Suppressor macrophage (primary cell): ENCODE results near the gene ATN1.
A peak's percentile ranks its signal among the peaks of the same experiment; 100 is the strongest.
"Not testable (repeated sequence)": the region's sequence is repeated elsewhere in the genome, so short reads cannot be mapped to it uniquely, and the experiment has no call there.

Source experiments
- DNase-seq, 4 experiments: peaks; one replicate each; pipeline ENCODE4 v3.0.0-alpha.2; 2020 to 2022
- total RNA-seq, 17 experiments: gene quantifications; one replicate each; lab custom pipeline; 2026; ENCODE audit warnings: mixed read lengths in 6 of 17, inconsistent platforms in 3 of 17; lab: John Stamatoyannopoulos, UW

The ATN1 gene, protein sequence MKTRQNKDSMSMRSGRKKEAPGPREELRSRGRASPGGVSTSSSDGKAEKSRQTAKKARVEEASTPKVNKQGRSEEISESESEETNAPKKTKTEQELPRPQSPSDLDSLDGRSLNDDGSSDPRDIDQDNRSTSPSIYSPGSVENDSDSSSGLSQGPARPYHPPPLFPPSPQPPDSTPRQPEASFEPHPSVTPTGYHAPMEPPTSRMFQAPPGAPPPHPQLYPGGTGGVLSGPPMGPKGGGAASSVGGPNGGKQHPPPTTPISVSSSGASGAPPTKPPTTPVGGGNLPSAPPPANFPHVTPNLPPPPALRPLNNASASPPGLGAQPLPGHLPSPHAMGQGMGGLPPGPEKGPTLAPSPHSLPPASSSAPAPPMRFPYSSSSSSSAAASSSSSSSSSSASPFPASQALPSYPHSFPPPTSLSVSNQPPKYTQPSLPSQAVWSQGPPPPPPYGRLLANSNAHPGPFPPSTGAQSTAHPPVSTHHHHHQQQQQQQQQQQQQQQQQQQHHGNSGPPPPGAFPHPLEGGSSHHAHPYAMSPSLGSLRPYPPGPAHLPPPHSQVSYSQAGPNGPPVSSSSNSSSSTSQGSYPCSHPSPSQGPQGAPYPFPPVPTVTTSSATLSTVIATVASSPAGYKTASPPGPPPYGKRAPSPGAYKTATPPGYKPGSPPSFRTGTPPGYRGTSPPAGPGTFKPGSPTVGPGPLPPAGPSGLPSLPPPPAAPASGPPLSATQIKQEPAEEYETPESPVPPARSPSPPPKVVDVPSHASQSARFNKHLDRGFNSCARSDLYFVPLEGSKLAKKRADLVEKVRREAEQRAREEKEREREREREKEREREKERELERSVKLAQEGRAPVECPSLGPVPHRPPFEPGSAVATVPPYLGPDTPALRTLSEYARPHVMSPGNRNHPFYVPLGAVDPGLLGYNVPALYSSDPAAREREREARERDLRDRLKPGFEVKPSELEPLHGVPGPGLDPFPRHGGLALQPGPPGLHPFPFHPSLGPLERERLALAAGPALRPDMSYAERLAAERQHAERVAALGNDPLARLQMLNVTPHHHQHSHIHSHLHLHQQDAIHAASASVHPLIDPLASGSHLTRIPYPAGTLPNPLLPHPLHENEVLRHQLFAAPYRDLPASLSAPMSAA (N-terminal part only)
- total RNA-seq: 2.3 to 53.5 (median 6.5) reads per million in 17 experiments

DNA sequence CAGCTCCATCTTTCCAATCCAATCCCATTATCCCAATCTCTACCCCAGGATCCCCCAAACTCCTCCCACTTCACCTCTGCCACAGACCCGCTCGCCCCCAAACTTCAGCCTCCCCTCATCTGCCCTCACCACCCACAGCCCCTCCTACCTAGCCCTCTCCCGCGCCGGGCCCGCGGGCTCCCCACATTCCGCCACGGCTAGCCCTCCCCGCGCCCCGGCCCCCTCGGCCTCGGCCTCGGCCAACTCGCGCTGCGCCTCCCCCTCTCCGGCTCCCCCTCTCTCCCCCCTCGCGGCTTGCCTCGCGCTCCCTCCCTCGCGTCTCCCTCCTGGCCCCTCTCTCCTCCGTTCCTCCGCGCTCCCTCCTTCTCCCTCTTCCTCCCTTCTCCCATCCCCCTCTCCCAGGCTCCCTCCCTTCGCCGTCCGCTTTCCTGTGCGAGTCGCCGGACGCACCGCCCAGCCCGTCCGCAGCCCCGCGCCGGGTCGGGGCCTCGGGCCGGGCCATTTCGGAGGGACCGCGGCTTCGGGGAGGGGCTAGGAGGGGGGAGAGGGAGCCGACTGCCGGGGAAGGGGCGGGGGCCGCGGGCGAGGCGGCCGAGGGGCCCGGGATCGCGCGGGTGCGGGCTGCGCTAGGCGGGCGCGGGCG, at the start of gene ATN1:
ATN1 (plus strand) TSS at position 581 of the 643 bp plus-strand sequence. CDS start 6,043 bp downstream, outside the sequence.
- DNase-seq: peak in 3 of 4 experiments; percentile 45 to 72 (median 65)

DNA sequence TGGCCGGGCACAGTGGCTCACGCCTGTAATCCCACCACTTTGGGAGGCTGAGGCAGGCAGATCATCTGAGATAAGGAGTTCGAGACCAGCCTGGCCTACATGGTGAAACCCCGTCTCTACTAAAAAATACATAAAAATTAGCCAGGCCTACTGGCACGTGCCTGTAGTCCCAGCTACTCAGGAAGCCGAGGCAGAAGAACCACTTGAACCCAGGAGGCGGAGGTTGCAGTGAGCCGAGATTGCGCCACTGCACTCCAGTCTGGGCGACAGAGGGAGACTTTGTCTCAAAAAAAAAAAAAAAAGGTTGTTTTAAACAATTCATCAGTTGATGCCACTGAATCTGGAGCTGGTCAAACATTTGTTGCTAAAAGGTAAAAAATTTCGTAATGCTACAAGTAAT, 47.9 kb upstream of the ATN1 start:
- DNase-seq: peak in 1 of 4 experiments; percentile 13

DNA sequence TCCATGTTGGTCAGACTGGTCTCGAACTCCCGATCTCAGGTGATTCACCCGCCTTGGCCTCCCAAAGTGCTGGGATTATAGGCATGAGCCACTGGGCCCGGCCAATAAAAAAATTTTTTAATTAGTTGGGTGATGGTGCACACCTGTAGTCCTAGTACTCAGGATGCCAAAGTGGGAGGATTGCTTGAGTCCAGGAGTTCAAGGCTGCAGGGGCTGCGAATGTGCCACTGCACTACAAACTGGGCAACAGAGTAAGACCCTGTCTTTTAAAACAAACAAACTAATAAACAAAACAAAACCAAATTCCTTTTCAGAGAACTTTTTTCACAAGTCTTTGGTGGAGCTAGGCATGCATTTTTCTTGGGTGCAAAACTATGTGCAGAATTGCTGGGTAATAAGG, 44.5 kb upstream of the ATN1 start:
- no peak for DNase-seq

DNA sequence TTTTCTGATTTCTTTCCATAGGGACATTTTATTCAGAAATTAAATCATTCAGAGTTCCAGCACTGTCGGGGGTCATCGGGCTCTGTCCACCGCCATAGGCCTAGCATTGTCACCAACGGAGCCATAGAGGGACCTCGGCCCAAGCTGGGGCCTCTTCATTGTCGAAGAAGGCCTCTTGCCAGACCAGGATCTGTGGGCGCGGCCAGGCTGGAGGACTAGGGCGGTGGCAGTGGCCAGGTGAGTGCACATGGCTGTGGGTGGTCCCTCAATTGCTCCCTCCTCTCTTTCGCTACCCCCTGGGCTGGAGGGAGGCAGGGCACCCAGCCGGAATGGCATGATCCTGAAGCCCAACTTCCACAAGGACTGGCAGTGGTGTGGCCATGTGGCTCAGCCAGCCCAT, 44.1 kb upstream of the ATN1 start:
- DNase-seq: no peak

DNA sequence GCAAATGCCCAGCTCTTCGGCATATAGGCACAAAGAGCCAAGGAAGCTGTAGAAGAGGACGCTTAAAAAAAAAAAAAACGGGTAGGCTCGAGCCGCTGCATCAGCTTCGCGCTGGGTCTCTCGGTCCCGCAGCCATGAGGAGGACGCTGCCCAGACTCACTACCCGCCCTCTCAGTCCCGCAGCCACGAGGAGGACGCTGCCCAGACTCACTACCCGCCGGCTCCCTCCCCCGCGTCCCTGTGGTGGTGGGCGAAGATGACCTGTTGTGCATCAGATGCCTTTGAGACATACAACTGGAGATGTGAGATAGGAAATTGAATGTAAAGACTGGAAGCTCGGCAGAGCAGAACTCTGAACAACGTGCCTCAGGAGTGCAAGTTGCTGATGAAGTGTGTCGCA, 43.2 kb upstream of the ATN1 start:
- DNase-seq: no peak

DNA sequence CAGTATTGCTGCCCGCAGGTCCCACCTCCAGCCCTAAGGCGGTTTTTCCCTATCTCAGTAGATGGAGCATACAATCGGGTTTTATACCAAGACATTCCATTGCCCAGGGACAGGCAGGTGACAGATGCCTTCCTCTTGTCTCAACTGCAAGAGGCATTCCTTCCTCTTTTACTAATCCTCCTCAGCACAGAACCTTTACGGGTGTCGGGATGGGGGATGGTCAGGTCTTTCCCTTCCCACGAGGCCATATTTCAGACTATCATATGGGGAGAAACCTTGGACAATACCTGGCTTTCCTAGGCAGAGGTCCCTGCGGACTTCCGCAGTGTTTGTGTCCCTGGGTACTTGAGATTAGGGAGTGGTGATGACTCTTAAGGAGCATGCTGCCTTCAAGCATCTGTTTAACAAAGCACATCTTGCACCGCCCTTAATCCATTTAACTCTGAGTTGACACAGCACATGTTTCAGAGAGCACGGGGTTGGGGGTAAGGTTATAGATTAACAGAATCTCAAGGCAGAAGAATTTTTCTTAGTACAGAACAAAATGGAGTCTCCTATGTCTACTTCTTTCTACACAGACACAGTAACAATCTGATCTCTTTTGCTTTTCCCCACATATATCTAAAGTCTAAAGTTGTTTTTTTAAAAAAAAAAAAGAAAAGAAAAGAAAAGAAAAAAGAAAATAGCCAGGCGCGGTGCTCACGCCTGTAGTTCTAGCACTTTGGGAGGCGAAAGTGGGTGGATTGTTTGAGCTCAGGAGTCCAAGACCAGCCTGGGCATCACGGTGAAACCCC, 41.4 kb upstream of the ATN1 start:
- not testable (repeated sequence) for DNase-seq

DNA sequence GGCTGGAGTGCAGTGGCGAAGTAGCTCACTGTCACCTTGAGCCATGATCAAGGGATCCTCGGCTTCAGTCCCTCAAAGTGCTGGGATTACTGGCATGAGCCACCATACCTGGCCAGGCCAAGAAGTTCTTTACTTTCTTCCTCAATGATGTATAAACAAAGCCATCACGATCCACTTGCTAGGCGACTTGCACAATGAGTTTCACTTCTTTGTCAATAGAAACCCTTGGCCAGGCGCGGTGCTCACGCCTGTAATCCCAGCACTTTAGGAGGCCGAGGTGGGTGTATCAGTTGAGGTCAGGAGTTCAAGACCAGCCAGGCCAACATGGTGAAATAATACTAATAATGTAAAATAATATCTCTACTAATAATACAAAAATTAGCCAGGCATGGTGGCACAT, 40.3 kb upstream of the ATN1 start:
- peak; percentile 46 to 68 (median 65) for DNase-seq

DNA sequence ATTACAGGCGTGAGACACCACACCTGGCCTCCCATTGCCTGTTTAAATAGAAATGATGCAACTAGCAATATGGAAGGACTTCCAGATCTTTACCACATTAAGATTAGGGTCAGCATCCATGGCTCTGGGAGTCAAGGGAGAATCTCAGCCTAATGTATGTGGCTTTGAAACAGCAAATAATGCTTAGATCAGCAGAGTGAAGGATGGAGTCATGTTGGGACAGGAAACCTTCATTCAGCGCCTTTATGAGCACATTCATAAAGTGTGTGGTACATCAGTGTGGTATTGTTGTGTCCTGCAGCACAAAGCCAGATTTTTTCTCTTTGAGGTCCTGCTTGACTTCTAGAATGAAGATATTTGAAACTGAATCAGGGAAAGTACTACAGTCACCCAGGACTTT, 39.4 kb upstream of the ATN1 start:
- DNase-seq: no peak

DNA sequence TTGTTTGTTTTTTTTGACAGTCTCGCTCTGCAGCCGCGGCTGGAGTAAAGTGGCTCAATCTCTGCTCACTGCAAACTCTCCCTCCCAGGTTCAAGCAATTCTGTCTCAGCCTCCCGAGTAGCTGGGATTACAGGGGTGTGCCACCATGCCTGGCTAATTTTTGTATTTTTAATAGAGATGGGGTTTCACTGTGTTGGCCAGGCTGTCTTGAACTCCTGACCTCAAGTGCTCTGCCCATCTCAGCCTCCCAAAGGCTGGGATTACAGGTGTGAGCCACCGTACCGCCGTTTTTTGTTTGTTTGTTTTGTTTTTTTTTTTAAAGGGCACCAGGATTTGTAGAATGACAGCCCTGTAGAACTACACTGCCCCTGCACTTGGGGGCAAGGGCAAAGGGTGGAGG, 39.0 kb upstream of the ATN1 start:
- not testable (repeated sequence) for DNase-seq

DNA sequence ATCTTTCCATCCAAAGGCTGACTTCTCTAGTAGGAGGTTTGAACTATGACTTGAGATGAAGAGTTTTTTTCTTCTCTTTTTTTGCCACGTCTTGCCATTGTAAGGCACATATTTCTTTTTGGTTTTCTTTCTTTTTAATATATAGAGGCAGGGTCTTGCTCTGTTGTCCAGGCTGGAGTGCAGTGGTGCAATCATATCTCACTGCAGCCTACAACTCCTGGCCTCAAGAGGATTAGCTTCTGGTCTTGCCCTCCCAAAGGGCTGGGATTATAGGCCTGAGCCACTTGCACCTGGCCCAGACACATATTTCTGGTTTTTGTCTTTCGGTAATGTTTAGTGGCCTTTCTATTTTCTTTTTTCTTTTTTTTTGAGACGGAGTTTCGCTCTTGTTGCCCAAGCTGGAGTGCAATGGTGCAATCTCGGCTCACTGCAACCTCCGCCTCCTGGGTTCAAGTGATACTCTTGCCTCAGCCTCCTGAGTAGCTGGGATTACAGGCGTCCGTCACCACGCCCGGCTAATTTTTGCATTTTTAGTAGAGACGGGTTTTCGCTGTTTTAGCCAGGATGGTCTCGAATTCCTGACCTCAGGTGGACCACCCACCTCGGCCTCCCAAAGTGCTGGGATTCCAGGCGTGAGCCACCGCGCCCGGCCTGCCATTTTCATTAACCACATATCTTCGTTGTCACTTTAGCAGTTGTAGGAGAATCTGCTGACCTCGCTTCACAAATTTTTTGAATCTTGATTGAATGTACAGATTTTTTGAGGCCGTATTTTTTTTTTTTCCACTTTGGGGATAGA, 37.8 kb upstream of the ATN1 start:
- DNase-seq: not testable (repeated sequence)

DNA sequence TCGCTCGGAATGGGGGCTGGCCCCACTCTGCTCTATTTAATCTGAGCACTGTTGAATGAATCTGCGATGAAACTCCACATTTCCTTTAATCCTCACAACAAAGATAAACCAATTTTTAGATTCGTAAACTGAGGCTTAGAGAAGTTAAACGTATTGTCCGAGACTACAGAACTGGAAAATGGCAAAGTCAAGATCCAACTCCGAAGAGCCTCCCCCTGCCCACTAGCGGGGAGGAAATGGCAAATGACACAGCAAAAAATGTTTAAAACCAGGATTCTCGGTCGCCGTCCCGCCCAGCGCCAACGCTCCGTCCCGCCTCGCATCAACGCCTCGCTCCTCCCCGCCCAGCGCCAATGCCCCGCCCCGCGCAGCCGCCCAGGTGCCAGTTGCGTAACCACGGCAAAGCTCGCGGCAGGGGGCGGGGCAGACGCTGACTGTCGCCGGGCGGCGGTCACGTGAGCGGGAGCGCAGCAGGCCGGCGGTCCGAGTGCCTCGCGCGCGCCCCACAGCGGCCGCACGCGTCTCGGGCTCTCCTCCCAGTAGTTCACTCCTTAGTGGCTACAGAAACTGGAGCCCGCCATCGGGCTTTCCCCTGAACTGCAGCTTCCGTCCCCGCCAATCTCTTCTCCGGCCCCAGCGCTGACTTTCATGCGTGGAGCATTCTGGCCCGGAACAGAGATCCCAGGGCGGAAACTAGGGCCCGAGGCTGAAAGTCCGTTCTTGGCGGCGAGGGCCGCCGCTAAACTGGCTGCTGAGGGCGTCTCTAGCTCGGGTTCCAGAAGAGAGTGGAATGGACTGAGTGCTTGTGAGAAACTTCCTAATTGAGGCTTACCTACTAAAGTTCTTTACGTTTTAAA, 36.7 kb upstream of the ATN1 start:
- peak; percentile 99 to 100 (median 100) for DNase-seq

DNA sequence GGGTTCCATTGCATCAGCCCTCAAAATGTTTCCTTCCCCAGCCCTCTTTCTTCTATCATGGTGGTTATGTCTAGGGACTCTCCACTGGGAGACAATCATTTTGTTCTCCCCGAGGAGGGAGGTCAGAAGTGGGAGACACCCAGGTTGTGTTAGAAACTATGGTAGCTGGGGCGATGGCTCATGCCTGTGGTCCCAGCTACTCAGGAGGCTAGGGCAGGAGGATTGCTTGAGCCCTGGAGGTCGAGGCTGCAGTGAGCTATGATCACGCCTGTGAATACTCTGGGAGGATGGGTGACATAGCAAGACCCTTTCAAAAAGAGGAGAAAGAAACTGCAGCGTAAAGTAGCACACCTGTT, 36.1 kb upstream of the ATN1 start:
- peak in 1 of 4 experiments; percentile 12 for DNase-seq

DNA sequence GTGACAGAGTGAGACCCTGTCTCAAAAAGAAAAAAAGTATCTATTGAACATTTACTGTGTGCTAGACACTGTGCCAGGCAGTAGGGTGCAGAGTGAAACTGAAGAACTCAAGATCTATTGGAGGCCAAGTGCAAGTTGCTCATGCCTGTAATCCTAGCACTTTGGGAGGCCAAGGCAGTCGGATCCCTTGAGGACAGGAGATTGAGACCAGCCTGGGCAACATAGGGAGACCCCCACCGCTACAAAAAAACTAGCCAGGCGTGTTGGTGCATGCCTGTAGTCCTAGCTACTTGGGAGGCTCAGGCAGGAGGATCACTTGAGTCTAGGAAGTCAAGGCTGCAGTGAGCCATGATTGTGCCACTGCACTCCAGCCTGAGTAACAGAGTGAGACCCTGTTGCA, 35.1 kb upstream of the ATN1 start:
- not testable (repeated sequence) for DNase-seq

DNA sequence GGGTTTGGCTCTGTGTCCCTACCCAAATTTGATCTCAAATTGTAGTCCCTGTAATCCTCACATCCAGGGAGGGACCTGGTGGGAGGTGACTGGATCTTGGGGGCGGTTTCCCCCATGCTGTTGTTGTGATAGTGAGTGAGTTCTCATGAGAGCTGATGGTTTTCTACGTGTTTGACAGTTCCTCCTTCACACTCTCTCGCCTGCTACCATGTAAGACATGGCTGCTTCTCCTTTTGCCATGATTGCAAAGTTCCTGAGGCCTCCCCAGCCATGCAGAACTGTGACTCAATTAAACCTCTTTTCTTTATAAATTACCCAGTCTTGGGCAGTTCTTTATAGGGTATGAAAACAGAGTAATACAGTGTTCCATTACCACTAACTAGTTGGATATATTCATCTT, 33.4 kb upstream of the ATN1 start:
- DNase-seq: peak; percentile 34 to 70 (median 60)

DNA sequence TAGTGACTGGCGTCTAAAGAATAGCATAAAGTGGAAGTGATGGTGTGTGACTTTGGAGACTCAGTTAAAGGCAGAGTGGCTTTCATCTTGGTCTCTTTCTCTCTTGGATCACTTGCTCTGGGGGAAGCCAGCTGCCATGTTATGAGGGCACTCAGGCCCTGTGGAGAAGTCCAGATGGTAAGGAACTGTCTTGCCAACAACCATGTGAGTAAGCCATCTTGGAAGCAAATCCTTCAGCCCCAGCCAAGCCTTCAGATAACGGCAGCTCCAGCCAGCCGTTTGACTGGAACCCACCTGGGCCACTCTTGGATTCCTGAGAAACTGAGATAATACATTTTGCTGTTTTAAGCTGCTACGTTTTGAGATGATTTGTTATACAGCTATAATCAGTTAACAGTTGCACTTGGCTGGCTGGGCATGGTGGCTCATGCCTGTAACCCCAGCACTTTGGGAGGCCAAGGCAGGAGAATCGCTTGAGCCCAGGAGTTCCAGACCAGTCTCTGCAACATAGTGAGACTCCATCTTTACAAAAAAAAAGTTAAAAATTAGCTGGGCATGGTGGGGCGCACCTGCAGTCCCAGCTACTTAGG, 30.8 kb upstream of the ATN1 start:
- no peak for DNase-seq

DNA sequence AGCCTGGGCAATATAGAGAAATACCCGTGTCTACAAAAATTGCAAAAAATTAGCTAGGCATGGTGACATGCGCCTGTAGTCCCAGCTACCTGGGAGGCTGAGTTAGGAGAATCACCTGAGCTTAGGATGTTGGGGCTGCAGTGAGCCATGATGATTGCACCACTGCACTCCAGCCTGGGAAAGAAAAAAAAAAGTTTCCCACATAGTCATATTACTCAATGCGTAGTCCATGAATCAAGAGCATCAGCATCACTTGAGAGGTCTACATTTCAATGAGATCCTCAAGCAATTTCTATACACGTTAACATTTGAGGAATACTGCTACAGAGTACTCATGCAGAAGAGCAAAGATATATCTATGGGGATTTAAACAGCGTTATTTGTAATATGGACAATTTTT, 28.3 kb upstream of the ATN1 start:
- DNase-seq: peak in 1 of 4 experiments; percentile 36

DNA sequence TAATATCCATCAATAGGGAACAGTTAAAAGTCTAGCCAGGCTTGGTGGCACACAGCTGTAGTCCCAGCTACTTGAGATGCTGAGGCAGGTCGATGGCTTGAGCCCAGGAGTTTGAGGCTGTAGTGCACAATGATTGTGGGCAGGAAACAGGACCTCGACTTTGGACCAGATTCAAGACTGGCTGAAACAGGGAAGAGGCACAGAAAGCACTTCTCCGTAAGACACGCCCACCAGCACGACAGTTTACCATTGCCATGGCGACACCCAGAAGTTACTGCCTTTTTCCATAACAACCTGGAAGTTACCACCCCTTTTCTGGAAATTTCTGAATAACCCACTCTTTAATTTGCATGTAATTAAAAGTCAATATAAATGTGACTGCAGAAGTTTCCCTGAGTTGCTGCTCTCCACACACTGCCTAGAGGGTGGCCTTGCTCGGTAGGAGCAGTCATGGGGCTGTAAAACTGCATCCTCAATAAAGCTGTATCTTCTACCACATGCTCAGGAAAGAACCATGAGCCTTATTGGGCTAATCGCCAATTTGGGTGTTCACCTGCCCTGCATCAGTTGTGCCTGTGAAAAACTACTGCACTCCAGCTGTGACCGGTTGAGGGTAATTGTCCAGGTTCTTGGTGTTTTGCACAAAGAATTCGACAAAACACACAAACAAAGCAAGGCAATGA, 27.8 kb upstream of the ATN1 start:
- peak; percentile 81 to 88 (median 88) for DNase-seq

DNA sequence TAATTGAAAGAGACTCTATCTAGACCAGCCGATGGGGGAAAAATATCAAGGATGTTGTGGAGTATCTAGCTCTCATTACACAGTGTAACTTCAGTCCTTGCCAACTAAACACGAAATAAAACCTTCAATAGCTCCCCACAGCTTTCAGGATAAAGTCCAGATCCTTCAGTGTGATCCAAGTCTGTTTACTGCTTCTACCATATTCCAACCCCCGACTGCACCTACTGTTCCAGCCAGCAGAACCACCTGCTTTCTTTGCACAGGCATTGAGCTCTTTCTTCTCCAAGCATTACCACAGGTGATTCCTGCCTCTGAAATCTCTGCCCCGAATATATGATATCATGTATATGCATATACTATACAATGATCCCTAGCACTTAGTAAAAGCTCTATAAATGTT, 25.3 kb upstream of the ATN1 start:
- no peak for DNase-seq

DNA sequence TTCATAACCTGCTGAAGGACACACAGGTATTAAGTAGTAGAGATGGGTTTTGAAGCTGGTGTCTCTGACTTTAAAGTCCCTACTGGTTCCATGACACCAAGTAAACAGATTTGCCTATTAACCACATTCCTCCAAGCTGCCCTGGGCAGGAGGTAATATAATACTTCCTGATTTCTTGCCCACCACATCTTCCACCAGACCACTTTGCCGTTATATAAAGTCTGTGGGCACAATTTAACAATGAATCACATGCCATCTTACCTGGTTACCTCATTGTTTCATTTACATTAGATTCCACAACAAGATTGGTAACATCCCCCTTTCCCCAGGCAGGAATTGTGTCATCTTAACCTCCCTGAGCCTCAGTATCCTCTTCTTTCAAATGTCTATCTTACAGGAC, 24.0 kb upstream of the ATN1 start:
- DNase-seq: no peak
